GM20000 (cell line): Measurements from ENCODE around the gene ANKK1.

Experiments used
- DNase-seq: peaks from one replicate; pipeline ENCODE4 v3.0.0; 2012; ENCODE audit warnings: low spot score
- CTCF ChIP-seq: IDR thresholded peaks from 2 replicates; pipeline ENCODE4 v1.5.1; 2012; ENCODE audit warnings: mild to moderate bottlenecking, control low read depth; ENCODE audit errors: extremely low read depth, missing control alignments

Gene ANKK1

GRCh38 chr11:113420808-113421207 lies 33.2 kb downstream of the ANKK1 start:
- TF ChIP-seq CTCF, result no peak

GRCh38 chr11:113426686-113427085 lies 39.1 kb downstream of the ANKK1 start:
- TF ChIP-seq CTCF, result no peak
- no peak for DNase-seq

More at GRCh38 chr11:113420808-113421207, 33.2 kb downstream of the ANKK1 start:
- no peak for DNase-seq

GRCh38 chr11:113431746-113432145 lies 44.2 kb downstream of the ANKK1 start:
- no peak for TF ChIP-seq CTCF

GRCh38 chr11:113435190-113435968 lies 47.8 kb downstream of the ANKK1 start:
- no peak for TF ChIP-seq CTCF
- no peak for DNase-seq

More at GRCh38 chr11:113431746-113432145, 44.2 kb downstream of the ANKK1 start:
- no peak for DNase-seq

GRCh38 chr11:113436672-113437252 lies 49.2 kb downstream of the ANKK1 start:
- TF ChIP-seq CTCF, result no peak
- DNase-seq, result no peak

- no peak for TF ChIP-seq CTCF
- no peak for DNase-seq
Observed at GRCh38 chr11:113440816-113441215, 53.2 kb downstream of the ANKK1 start.

GRCh38 chr11:113444502-113445123 lies 57.0 kb downstream of the ANKK1 start:
- TF ChIP-seq CTCF, result no peak
- DNase-seq, result no peak
